Heart right ventricle (tissue), 16 donors: ENCODE results near the gene TMEM50B. TPM values are rescaled to one million over a fixed set of nuclear protein-coding genes. Genes with fewer than 3 reads are reported as not detected.

Experiments
- ATAC-seq, 8 donors: fragments of 200-7000 bp; cut with Tn5 transposase; one replicate each; pipeline ENCODE4 v1.9.1; 2020; ENCODE audit warnings: mild to moderate bottlenecking in 8 of 8, moderate library complexity in 8 of 8, moderate number of reproducible peaks in 1 of 8
- DNase-seq, 2 donors: peaks; one replicate each; pipeline ENCODE4 v3.0.0-alpha.2; 2020
- H3K27ac ChIP-seq, 10 donors: fragments of 200-600 bp; sonication (generic) in 2 of 10; one replicate each; pipeline versions ENCODE4 v1.5.0 to v1.8.0; 2020 to 2022; ENCODE audit warnings: mild to moderate bottlenecking in 3 of 10
- H3K27me3 ChIP-seq, 7 donors: fragments of 200-600 bp; one replicate each; pipeline ENCODE4 v1.8.0; 2021 to 2022; ENCODE audit warnings: mild to moderate bottlenecking in 2 of 7
- H3K36me3 ChIP-seq, 9 donors: fragments of 200-600 bp; sonication (generic) in 1 of 9; one replicate each; pipeline versions ENCODE4 v1.5.0 to v1.8.0; 2020 to 2022; ENCODE audit warnings: mild to moderate bottlenecking in 2 of 9
- H3K4me1 ChIP-seq, 9 donors: fragments of 200-600 bp; sonication (generic) in 1 of 9; one replicate each; pipeline versions ENCODE4 v1.5.0 to v1.8.0; 2020 to 2022; ENCODE audit warnings: mild to moderate bottlenecking in 4 of 9
- H3K4me3 ChIP-seq, 10 donors: fragments of 200-600 bp; sonication (generic) in 2 of 10; one replicate each; pipeline versions ENCODE4 v1.5.0 to v1.8.0; 2020 to 2022; ENCODE audit warnings: mild to moderate bottlenecking in 7 of 10, moderate library complexity in 2 of 10
- H3K9me3 ChIP-seq, 11 donors: fragments of 200-600 bp in 10 of 11; sonication (generic) in 2 of 11; one replicate each; pipeline versions ENCODE4 v1.5.0 to v1.8.0; 2013 to 2022; ENCODE audit warnings: mild to moderate bottlenecking in 2 of 11, control low read depth in 1 of 11, moderate library complexity in 1 of 11
- CTCF ChIP-seq, 9 donors: fragments of 200-600 bp; sonication (generic) in 2 of 9; IDR thresholded peaks; one replicate each; pipeline versions ENCODE4 v1.5.0 to v1.8.0; 2021 to 2022; ENCODE audit warnings: antibody characterized with exemption in 9 of 9, mild to moderate bottlenecking in 5 of 9, moderate library complexity in 1 of 9
- WGBS, 2 donors: extraction: QIAGEN DNeasy Blood & Tissue Kit; methylation state at CpG; one replicate each; pipeline ENCODE4 v1.1.7; 2013; ENCODE audit warnings: inconsistent platforms in 1 of 2; 5-methylcytosine and 5-hydroxymethylcytosine counted together
- intact Hi-C, 10 donors: fragments of 100-400 bp; cut with DNase I; formaldehyde crosslinking; loops; one replicate each; pipeline versions ENCODE4 v1.11.1 to v1.14.2; 2022
- polyA plus RNA-seq, 2 donors: library from polyadenylated mRNA; stranded (reverse); fragments of 200-250 nt; gene quantifications; one replicate each; pipeline ENCODE4 v1.2.3, GENCODE V29; 2013
- total RNA-seq, 10 donors: library from RNA; stranded (reverse); fragmentation: NEBNext Ultra II Directional in 3 of 10; extraction: Animal tissue kit (Norgen Biotek cat#: 25700) in 3 of 10; gene quantifications; one replicate each; pipeline versions ENCODE4 v1.2.1 to v1.2.4, GENCODE V29; 2021 to 2023
- donor health status: Arrhythmogenic right ventricular cardiomyopathy.
- donor health status: ischemic (EF 13 %, LVEDD 7.1; RV severe dilation, severe dysfunction).
- donor health status: healthy with polysubstance abuse.
- donor health status: DM: no; HTN: yes; CAD: no.
- donor health status: DM: no; HTN: no; CAD: no.
- donor health status: ischemic (EF 25% LVEDD 6.9; RV normal size, moderate dysfunction).
- donor health status: ischemic (EF 25% LVEDD 5.7; RV mildly dilated, moderate dysfunction).
- donor health status: healthy.
- donor health status: DM: yes; HTN: yes; CAD: no.
- donor health status: Ischemic cardiomyopathy.
- donor health status: ischemic (EF 35%, LVEDD 5.7; RV mildly dilated, moderate dysfunction).
- donor health status: nonischemic (EF 11% LVEDD 7.7; RV severe dilation, severe dysfunction).
- donor health status: DM: yes; HTN: yes; CAD: no.
- donor health status: PGD.
- donor health status: ischemic (EF 29% LVEDD 5.4; RV normal size, mild dysfunction).
- donor health status: nonischemic (EF 23%, LVEDD 6.1; RV moderate dilation, normal function).

The TMEM50B gene
- total and polyA plus RNA-seq, 12 donors: 26.7 to 71.4 (median 30.6) TPM

DNA sequence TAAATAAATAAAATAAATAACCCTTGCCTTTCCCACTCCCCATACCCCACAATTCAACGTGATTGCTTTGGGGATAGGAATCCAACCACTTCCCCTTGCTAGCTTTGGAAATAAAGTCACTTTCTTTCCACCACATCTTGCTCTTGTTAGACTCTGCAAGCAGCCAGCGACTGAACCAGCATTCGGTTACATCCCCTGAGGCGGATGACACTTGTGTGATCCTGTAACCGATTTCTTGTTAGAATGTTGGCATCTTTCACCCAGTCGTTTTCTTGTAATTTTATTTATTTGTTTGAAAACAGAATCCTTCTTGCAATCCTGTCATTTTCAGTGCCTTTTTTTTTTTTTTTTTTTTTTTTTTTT, 78.2 kb downstream of the TMEM50B start:
- Histone ChIP-seq H3K27ac (peak overlapping the region in 6 of 10 donors; percentile 48 to 99 (median 97)), H3K36me3 (peaks cover 0 to 7% (median 0%) of the 10 kb centered on the region in 9 donors), H3K27me3 (no peaks in the 10 kb centered on the region), H3K4me1 (peaks cover 0 to 74% (median 28%) of the 10 kb centered on the region in 9 donors), H3K9me3 (no peaks in the 10 kb centered on the region), H3K4me3 (peak overlapping the region in 1 of 10 donors; percentile 66)
- WGBS, 2 donors: 89 to 94% methylated on average over 6 of the region's 6 CpGs
- TF ChIP-seq CTCF (IDR thresholded peaks at IDR 0.05): no peak
- DNase-seq (no peak), ATAC-seq (no peak)
- intact Hi-C loops: loop anchor here in 2 of 10 donors (5.0 kb wide), 1 partner anchor 41 kb away; no protein-coding TSS in a partner anchor

Other genes with a start within 250 kb of the TMEM50B start
- 10 to 100 TPM in 1 of 10 donors, 1 to 10 TPM in 9; 4.1 to 16.8 (median 6.9) TPM for gene IL10RB, start 213.6 kb downstream of the TMEM50B start, total RNA-seq
- 10 to 100 TPM; 11.9 to 12.1 TPM for gene IL10RB, start 213.6 kb downstream of the TMEM50B start, polyA plus RNA-seq
- gene IFNAR1, start 155.0 kb downstream of the TMEM50B start, total RNA-seq: 10 to 100 TPM; 16.5 to 38.5 (median 23.9) TPM
- gene IFNAR1, start 155.0 kb downstream of the TMEM50B start, polyA plus RNA-seq: 10 to 100 TPM in 1 of 2 donors, 1 to 10 TPM in 1; 7.4 to 10.1 TPM
- 10 to 100 TPM; 29.2 to 71.3 (median 36.3) TPM for gene IFNGR2, start 76.6 kb downstream of the TMEM50B start, total RNA-seq
- gene IFNGR2, start 76.6 kb downstream of the TMEM50B start, polyA plus RNA-seq: 10 to 100 TPM; 27.4 to 34.3 TPM
- 10 to 100 TPM in 1 of 10 donors, 1 to 10 TPM in 9; 4.5 to 10.1 (median 6.9) TPM for gene DNAJC28, start 11.7 kb upstream of the TMEM50B start, total RNA-seq
- gene DNAJC28, start 11.7 kb upstream of the TMEM50B start, polyA plus RNA-seq: 1 to 10 TPM; 2.2 to 4.2 TPM
- 10 to 100 TPM; 30.7 to 52.6 (median 46.3) TPM for gene GART, start 62.1 kb upstream of the TMEM50B start, total RNA-seq
- 10 to 100 TPM; 11.3 to 26.0 TPM for gene GART, start 62.1 kb upstream of the TMEM50B start, polyA plus RNA-seq
- 100 to 1,000 TPM; 137 to 176 (median 156) TPM for gene SON, start 63.1 kb upstream of the TMEM50B start, total RNA-seq
- 100 to 1,000 TPM in 1 of 2 donors, 10 to 100 TPM in 1; 53.6 to 235 TPM for gene SON, start 63.1 kb upstream of the TMEM50B start, polyA plus RNA-seq
- gene DONSON, start 108.7 kb upstream of the TMEM50B start, total RNA-seq: 1 to 10 TPM; 3.3 to 6.9 (median 5.5) TPM
- gene DONSON, start 108.7 kb upstream of the TMEM50B start, polyA plus RNA-seq: 10 to 100 TPM; 13.2 to 17.9 TPM
- gene CRYZL1, start 161.8 kb upstream of the TMEM50B start, total RNA-seq: 10 to 100 TPM; 19.0 to 29.8 (median 26.0) TPM
- 10 to 100 TPM; 15.3 to 31.8 TPM for gene CRYZL1, start 161.8 kb upstream of the TMEM50B start, polyA plus RNA-seq
- 10 to 100 TPM; 25.0 to 47.3 (median 33.2) TPM for gene ITSN1, start 162.5 kb upstream of the TMEM50B start, total RNA-seq
- gene ITSN1, start 162.5 kb upstream of the TMEM50B start, polyA plus RNA-seq: 10 to 100 TPM; 14.6 to 20.0 TPM